GM23338 (cell line): Measurements from ENCODE around the gene PRKCQ. TPM values are rescaled to one million over a fixed set of nuclear protein-coding genes. Genes with fewer than 3 reads are reported as not detected.

Source experiments
- CREB1 ChIP-seq: fragments of 250-450 bp; sonication (Bioruptor Pico); IDR thresholded peaks from 2 replicates; pipeline ENCODE4 v1.5.0; 2020; ENCODE audit warnings: low read depth, mild to moderate bottlenecking, moderate library complexity
- ETS1 ChIP-seq: IDR thresholded peaks from 2 replicates; pipeline ENCODE4 v1.6.1; 2016; ENCODE audit warnings: antibody characterized with exemption
- EZH2 ChIP-seq: fragments of 200-600 bp; sonication (generic); IDR thresholded peaks from one replicate; pipeline ENCODE4 v1.8.0; 2017; ENCODE audit warnings: antibody characterized with exemption, mild to moderate bottlenecking, low read depth; ENCODE audit not compliant: unreplicated experiment
- EZH2phosphoT487 ChIP-seq: fragments of 200-600 bp; sonication (generic); IDR thresholded peaks from one replicate; pipeline ENCODE4 v1.8.1; 2018; ENCODE audit warnings: antibody characterized with exemption; ENCODE audit not compliant: unreplicated experiment
- NANOG ChIP-seq: IDR thresholded peaks from 2 replicates; pipeline ENCODE4 v1.6.1; 2016; ENCODE audit warnings: antibody characterized with exemption, borderline replicate concordance
- POLR2AphosphoS5 ChIP-seq: IDR thresholded peaks from 2 replicates; pipeline ENCODE4 v1.6.1; 2016; ENCODE audit warnings: antibody characterized with exemption, low read depth
- ZNF114 ChIP-seq: fragments of 250-450 bp; sonication (Bioruptor Pico); IDR thresholded peaks from 2 replicates; pipeline ENCODE4 v1.5.0; 2020; ENCODE audit warnings: mild to moderate bottlenecking, moderate library complexity
- ZNF462 ChIP-seq: fragments of 250-450 bp; sonication (Bioruptor Pico); IDR thresholded peaks from 2 replicates; pipeline ENCODE4 v1.5.0; 2020; ENCODE audit warnings: mild to moderate bottlenecking, moderate library complexity
- polyA plus RNA-seq: library from polyadenylated mRNA; unstranded; fragments of >200 nt; fragmentation: Nextera tagmentation; extraction: Ambion mirVana; gene quantifications from 2 replicates; pipeline ENCODE4 v1.2.1, GENCODE V29; 2016
- total RNA-seq: library from RNA; depleted of rRNA; stranded (reverse); fragments of >200 nt; shearing (Covaris generic); gene quantifications from 2 replicates; pipeline ENCODE4 v1.2.3, GENCODE V29; 2014
- TF ChIP-seq, protein P1 (sequence below): IDR thresholded peaks from one replicate; pipeline ENCODE4 v1.6.1; 2018; ENCODE audit warnings: antibody characterized with exemption; ENCODE audit not compliant: unreplicated experiment

Gene PRKCQ
- total and polyA plus RNA-seq, 2 experiments from 2014 or later: 12.6 to 28.5 TPM

DNA sequence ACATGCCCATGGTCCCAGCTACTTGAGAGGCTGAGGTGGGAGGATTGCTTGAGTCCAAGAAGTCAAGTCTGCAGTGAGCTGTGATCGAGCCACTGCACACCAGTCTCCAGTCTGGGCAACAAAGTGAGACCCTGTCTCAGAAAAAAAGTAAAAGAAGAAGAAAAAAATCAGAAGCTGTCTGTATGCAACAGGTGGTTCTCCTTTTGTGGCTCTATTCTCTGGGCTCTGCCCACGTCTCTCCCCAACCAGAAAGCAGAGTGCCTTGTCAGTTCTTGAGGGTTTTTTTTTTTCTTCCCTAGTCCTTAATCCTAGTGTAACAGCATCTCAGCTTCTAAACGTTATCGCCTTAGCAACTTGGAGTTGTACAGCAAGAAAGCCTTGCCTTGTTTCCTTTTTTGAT is 89.5 kb downstream of the PRKCQ start (continued):
- no peak for TF ChIP-seq ZNF462 (CRISPR knock-in tag)
- no peak for TF ChIP-seq NANOG
- no peak for TF ChIP-seq EZH2phosphoT487
- no peak for TF ChIP-seq ZNF114
- TF ChIP-seq ETS1: no peak
- no peak for TF ChIP-seq CREB1 (CRISPR knock-in tag)
- no peak for TF ChIP-seq POLR2AphosphoS5
- TF ChIP-seq, protein P1, sequence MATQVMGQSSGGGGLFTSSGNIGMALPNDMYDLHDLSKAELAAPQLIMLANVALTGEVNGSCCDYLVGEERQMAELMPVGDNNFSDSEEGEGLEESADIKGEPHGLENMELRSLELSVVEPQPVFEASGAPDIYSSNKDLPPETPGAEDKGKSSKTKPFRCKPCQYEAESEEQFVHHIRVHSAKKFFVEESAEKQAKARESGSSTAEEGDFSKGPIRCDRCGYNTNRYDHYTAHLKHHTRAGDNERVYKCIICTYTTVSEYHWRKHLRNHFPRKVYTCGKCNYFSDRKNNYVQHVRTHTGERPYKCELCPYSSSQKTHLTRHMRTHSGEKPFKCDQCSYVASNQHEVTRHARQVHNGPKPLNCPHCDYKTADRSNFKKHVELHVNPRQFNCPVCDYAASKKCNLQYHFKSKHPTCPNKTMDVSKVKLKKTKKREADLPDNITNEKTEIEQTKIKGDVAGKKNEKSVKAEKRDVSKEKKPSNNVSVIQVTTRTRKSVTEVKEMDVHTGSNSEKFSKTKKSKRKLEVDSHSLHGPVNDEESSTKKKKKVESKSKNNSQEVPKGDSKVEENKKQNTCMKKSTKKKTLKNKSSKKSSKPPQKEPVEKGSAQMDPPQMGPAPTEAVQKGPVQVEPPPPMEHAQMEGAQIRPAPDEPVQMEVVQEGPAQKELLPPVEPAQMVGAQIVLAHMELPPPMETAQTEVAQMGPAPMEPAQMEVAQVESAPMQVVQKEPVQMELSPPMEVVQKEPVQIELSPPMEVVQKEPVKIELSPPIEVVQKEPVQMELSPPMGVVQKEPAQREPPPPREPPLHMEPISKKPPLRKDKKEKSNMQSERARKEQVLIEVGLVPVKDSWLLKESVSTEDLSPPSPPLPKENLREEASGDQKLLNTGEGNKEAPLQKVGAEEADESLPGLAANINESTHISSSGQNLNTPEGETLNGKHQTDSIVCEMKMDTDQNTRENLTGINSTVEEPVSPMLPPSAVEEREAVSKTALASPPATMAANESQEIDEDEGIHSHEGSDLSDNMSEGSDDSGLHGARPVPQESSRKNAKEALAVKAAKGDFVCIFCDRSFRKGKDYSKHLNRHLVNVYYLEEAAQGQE: no peak
- TF ChIP-seq EZH2: no peak
